Stimulated activated CD8-positive, alpha-beta memory T cell treated with anti-CD3 and anti-CD28 coated beads, Interleukin-4, amount 100 ng/mL, for 4 hours (primary cell): ENCODE measurements around the gene RPL32.
"Not testable (repeated sequence)": the region's sequence is repeated elsewhere in the genome, so short reads cannot be mapped to it uniquely, and the experiment has no call there.

Experiments used
- DNase-seq, 2 donors: peaks; one replicate each; pipeline ENCODE4 v3.0.0-alpha.2; 2020; ENCODE audit warnings: low read depth in 2 of 2, low spot score in 1 of 2

RPL32 gene

DNA sequence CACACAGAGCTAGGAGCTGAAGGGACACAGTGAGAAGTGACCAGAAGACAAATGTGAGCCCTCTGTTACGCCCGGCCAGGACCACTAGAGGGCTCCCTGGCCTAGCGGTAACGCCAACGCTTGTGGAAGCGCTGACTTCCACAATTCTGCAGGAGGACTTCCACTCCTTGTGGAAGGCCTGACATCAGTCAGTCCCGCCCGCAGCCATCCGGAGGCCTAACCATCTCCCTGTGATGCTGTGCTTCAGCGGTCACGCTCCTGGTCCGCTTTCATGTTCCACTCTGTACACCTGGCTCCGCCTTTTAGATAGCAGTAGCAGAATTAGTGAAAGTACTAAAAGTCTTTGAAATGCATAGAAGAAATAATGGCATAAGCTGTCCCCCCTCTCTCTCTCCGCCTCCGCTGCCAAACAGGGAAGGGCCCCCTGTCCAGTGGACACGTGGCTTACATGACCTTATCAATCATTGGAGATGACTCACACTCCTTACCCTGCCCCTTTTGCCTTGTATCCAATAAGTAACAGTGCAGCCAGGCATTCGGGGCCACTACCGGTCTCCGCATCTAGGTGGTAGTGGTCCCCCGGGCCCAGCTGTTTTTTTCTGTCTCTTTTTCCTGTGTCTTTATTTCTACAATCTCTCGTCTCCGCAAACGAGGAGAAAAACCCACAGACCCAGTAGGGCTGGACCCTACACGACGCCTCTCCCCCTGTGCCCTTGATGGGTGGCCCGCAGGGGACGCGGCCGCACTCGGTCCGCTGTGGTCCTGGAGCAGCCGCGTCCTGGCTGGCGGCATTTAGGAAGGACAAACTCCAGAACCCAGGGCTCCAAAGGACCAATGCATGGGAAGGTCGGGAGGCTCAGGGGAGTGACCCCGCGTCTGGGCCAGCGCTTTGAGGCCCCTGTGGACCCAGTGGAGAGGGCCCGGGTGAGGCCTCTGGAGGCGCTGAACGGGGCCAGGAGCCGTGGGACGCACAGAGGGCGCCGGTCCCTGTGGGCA, 27.0 kb upstream of the RPL32 start:
- DNase-seq, result peak in 1 of 2 donors; percentile 21

- DNase-seq, result no peak
These were observed 25.5 kb upstream of the RPL32 start for GRCh38 chr3:12866836-12867235.

DNA sequence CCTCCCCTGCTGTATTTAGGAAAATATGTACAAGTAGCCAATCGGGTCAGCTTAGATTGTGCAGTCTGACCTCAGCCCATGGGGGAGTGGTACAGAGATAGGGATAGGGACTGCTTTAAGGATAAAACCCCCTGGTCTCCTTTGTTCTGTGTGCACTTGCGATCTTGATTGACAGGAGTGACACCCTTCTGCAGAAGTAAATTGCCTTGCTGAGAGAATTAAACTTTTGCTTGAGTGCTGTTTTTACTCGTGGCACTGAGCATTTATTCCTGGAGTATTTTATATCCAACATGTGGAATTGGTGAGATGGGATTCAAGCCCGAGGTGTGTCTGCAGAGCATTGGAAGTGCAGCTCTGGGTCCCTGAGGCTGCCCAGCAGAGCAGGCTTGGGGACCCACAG, 23.9 kb upstream of the RPL32 start:
- no peak for DNase-seq

DNA sequence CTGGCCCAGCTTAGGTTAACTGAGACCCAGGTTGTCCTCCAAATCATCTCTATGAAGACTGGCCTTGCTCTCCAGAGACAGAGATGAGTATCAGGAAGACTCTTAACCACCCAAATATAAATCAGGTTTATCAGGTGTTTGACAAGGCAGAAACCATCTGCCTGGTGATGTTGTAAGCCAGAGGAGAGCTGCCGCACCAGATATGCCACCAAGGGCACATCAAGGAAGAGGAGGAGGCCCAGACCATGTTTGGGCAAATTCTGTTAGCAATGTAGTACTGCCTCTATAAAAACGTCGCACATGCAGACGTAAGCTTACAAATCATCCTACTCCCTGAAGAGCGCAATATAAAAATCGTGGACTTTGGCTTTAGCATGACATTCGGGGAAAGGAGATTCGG, 21.0 kb upstream of the RPL32 start:
- DNase-seq, result no peak

GRCh38 chr3:12861611-12862010, 20.2 kb upstream of the RPL32 start:
- no peak for DNase-seq

DNA sequence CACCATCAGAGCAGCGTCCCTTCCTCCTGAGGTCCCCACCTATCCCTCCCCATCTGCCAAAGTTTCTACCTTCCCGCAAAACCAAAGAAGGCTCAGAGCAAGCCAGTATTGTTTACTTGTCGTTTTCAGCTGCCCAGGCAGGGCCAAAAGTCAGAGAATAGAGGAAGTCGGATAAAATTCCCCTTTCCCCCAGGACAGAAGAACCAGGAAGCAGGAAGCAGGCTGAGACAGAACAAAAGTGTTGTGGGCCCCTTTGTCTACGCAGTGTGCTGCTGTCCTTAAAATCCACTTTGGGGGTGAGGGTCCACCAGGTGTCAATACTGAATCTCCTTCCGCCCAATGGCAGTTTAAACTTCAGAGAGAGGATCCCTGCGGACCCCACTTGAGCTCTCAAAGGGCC, 18.5 kb upstream of the RPL32 start:
- DNase-seq, result no peak

GRCh38 chr3:12856626-12857025, 15.3 kb upstream of the RPL32 start:
- no peak for DNase-seq

- no peak for DNase-seq
These were observed 13.2 kb upstream of the RPL32 start for GRCh38 chr3:12854565-12854964.

DNA sequence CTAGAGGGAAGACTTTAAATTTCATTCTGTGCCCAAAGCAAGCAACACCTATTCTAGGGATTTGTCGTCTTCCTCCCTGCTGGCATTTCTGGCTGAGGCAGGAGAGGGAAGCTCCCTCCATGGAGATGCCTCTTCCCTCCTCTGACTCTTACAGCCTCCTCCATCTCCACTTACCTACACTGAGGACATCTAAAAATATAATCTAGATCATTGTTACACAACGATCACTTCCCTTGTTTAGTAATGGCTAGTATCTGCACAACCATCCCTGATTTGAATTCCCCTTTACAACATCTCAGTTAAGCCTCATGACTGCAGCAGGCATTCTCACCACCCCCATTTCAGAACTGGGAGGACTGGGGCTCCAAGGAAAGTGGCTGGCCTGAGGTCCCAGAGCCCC, 12.5 kb upstream of the RPL32 start:
- not testable (repeated sequence) for DNase-seq

- DNase-seq, result no peak
These were observed 10.8 kb upstream of the RPL32 start for GRCh38 chr3:12852201-12852600.

GRCh38 chr3:12845811-12846210, 4.4 kb upstream of the RPL32 start:
- no peak for DNase-seq

DNA sequence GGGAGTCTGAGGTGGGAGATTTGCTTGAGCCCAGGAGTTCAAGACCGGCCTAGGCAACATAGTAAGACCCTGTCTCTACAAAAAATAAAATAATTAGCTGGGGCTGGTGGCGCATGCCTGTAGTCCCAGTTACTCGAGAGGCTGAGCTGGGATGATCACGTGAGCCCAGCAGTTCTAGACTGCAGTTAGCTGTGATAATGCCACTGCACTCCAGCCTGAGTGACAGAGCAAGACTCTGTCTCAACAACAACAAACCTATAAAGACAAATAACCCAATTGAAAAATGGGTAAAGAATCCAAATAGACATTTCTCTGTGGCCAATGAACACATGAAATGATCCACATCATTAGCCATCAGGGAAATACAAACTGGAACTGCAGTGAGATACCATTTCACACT, 1.1 kb upstream of the RPL32 start:
- DNase-seq, result no peak

GRCh38 chr3:12841970-12842328, 584 bp upstream of the RPL32 start:
- DNase-seq, result no peak

- no peak for DNase-seq
These were observed 695 bp downstream of the RPL32 start for GRCh38 chr3:12840591-12841148.

DNA sequence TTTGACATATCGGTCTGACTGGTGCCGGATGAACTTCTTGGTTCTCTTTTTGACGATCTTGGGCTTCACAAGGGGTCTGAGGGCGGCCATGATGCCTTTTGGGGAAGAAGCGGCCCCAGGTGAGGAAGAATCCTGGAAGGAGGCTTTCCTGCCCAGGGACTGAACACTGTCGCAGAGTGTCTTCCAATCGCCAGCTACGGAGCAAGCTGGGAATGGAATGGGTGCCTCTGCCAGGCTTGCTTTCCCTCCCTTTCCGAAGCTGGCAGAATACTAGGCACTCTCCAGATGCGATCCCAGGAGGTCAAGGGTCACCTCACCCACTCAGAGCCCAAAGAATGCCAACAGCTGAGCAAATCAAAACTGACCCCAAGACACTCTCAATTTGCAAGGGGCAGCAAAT, 1.2 kb downstream of the RPL32 start:
- not testable (repeated sequence) for DNase-seq

- no peak for DNase-seq
These were observed 2.0 kb downstream of the RPL32 start for GRCh38 chr3:12839156-12839946.

GRCh38 chr3:12838179-12838965, 3.0 kb downstream of the RPL32 start:
- DNase-seq, result no peak

DNA sequence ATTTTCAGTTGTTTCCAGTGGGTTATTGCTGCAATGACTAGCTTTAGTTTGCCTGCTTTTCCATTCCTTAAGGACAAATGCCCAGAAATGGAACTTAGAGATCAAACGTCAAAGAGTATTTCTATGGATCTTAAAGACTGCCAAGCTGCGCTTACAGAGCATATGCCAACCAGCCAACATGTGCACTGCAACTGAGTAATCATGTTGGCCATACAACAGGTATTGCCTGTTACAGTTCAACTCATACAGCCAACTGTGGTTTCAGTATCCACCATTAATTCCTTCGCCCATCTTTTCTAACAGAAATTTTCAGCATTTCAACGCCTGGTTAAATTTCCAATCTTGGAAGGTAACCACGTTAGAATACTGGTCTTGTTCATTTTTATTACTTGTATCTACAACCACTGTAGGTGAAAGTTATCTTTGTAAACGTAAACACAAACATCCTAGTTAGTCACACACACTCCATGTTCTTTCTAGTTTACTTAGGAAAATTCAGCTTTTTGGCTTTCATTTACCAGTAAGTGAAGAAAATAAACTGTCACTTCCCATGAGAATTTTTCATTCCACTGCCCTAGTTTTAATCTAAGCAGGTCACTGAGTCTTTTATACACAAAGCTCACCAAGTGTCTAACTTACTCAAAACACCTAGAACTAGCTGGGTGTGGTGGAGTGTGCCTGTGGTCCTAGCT, 3.9 kb downstream of the RPL32 start:
- no peak for DNase-seq

DNA sequence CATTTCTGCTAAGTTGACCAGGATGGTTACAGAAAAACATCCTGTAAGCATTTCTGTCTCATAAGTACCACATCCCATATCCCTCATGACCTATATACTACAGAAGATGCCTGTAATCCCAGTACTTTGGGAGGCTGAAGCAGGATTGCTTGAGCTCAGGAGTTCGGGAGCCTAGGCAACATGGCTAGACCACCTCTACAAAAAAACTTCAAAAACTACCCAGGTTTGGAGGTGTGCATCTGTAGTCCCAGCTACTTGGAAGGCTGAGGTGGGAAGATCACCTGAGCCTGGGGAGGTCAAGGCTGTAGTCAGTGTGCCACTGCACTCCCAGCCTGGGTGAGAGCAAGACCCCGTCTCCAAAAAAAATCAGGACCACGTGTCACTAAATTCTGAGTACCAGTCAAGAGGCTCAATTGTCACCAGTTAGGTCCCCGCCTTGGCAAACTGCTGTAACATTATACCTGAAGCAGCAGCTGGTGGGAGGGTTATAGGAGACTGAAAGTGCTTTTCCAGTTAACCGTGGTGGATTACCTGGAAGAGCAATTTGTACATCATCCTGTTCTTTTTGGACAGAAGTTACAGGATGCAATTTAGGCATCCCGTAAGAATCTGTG, 6.2 kb downstream of the RPL32 start:
- DNase-seq, result no peak
